Measurements from ENCODE around the gene MBD3L1. TPM values are rescaled to one million over a fixed set of nuclear protein-coding genes. Genes with fewer than 3 reads are reported as not detected.

Gene MBD3L1
- total RNA-seq, 4 donors from 2014 or later = not detected

DNA sequence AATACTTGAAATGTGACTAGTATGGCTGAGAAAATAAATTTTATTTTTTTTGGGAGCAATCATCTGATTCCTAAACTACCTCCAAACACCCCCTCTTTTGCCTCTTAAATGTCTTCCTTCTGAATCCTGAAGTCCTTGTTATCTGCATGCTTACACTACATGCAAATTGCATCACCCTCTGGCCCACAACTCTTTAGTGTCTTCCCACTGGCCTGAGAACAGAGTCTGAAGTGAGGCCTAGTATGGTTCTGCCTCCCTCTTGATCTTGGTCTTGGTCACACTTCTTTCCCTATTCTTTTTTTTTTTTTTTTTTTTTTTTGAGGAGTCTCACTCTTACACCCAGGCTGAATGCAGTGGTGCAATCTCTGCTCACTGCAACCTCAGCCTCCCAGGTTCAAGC, 4.9 kb upstream of the MBD3L1 start:
- peaks cover 0 to 39% (median 8%) of the 10 kb centered on the region in 3 donors for H3K4me1 ChIP-seq
- no peaks in the 10 kb centered on the region for H3K27me3 ChIP-seq
- no peak overlapping the region for H3K4me3 ChIP-seq
- no peak overlapping the region for H3K27ac ChIP-seq
- H3K9me3 ChIP-seq = peaks cover 0 to 5% (median 0%) of the 10 kb centered on the region in 3 donors
- peaks cover 0 to 80% of the 10 kb centered on the region in 2 donors for H3K36me3 ChIP-seq
- ATAC-seq = no peak
- TF ChIP-seq POLR2A (IDR thresholded peaks at IDR 0.05) (no peak), POLR2AphosphoS5 (IDR thresholded peaks at IDR 0.05) (no peak), EP300 (IDR thresholded peaks at IDR 0.05) (no peak)
- TF ChIP-seq, protein P1, sequence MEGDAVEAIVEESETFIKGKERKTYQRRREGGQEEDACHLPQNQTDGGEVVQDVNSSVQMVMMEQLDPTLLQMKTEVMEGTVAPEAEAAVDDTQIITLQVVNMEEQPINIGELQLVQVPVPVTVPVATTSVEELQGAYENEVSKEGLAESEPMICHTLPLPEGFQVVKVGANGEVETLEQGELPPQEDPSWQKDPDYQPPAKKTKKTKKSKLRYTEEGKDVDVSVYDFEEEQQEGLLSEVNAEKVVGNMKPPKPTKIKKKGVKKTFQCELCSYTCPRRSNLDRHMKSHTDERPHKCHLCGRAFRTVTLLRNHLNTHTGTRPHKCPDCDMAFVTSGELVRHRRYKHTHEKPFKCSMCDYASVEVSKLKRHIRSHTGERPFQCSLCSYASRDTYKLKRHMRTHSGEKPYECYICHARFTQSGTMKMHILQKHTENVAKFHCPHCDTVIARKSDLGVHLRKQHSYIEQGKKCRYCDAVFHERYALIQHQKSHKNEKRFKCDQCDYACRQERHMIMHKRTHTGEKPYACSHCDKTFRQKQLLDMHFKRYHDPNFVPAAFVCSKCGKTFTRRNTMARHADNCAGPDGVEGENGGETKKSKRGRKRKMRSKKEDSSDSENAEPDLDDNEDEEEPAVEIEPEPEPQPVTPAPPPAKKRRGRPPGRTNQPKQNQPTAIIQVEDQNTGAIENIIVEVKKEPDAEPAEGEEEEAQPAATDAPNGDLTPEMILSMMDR (IDR thresholded peaks at IDR 0.05) = no peak

DNA sequence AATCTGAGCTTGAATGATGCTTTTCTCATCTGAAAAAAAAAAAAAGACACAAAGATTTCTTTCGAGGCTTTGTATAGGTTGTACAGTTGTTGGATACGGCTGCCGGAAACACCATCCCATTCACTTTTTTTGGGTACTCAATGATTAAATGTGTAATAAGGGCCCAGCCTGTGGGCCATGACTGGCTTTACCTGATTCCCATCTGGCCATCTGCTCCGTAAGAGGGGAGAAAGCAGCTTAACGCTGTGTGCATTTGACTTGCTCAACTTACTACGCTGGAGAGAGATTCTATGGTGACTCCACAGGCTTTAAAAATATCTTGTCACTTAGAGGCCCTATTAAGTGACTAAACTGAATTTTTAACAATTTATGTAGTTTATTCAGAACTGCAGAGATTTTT, 804 bp upstream of the MBD3L1 start:
- H3K9me3 ChIP-seq = no peaks in the 10 kb centered on the region
- peaks cover 0 to 29% (median 8%) of the 10 kb centered on the region in 3 donors for H3K4me1 ChIP-seq
- peaks cover 0 to 42% of the 10 kb centered on the region in 2 donors for H3K36me3 ChIP-seq
- WGBS, 2 donors (ENCODE audit: low coverage in 1 of 2) = 18 to 32% methylated on average over 5 to 6 of the region's 6 CpGs
- H3K27me3 ChIP-seq = no peaks in the 10 kb centered on the region
- TF ChIP-seq EP300 (IDR thresholded peaks at IDR 0.05) (no peak), POLR2A (IDR thresholded peaks at IDR 0.05) (no peak), POLR2AphosphoS5 (IDR thresholded peaks at IDR 0.05) (no peak)
- TF ChIP-seq, protein P1 (IDR thresholded peaks at IDR 0.05) = no peak
- H3K27ac ChIP-seq = peak overlapping the region; percentile 77 to 98 (median 96)
- peak overlapping the region; percentile 63 to 97 for H3K4me3 ChIP-seq
- ATAC-seq = no peak

DNA sequence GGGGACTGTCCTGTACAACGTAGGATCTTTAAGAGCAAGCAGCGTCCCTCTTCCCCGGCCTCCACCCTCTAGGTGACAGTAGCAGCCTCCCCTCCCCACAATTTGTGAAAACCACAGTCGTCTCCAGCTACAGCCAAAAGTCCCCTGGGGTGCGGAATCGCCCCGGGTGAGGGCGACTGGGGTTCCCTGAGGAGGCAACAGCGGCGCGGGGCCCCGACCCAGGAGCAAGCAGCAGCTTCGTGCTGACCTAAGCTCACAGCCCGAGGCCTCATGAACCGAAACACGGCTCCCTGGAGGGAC, 395 bp upstream of the MBD3L1 start:
- peak overlapping the region; percentile 63 to 97 for H3K4me3 ChIP-seq
- no peak for TF ChIP-seq EP300 (IDR thresholded peaks at IDR 0.05)
- no peak for TF ChIP-seq POLR2AphosphoS5 (IDR thresholded peaks at IDR 0.05)
- TF ChIP-seq POLR2A (IDR thresholded peaks at IDR 0.05) = no peak
- TF ChIP-seq, protein P1 (IDR thresholded peaks at IDR 0.05) = no peak
- H3K27me3 ChIP-seq = no peaks in the 10 kb centered on the region
- H3K4me1 ChIP-seq = peaks cover 0 to 29% (median 8%) of the 10 kb centered on the region in 3 donors
- H3K27ac ChIP-seq = peak overlapping the region; percentile 77 to 98 (median 96)
- 0% methylated on average over 3 of the region's 16 CpGs; no CpG with 5 or more reads in 1 of the 2 donors for WGBS, 2 donors (ENCODE audit: low coverage in 1 of 2)
- peak; percentile 1 for ATAC-seq
- H3K9me3 ChIP-seq = no peaks in the 10 kb centered on the region
- peaks cover 0 to 38% of the 10 kb centered on the region in 2 donors for H3K36me3 ChIP-seq

DNA sequence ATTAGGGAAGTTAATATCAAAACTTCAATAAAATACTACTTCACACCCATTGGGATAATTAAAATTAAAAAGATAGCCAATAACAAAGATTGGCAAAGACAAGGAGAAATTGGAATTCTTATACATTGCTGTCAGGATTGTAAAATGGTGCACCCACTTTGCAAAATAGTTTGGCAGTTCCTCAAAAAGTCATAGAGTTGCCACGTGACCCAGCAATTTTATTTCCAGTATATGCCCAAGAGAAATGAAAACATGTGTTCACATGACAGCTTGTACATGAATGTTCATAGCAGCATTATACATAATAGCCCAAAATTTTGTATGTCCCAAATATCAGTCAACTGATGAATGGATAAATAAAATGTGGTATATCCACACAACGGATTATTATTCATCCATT, 3.3 kb downstream of the MBD3L1 start:
- no peak for ATAC-seq
- H3K36me3 ChIP-seq = peaks cover 0 to 3% of the 10 kb centered on the region in 2 donors
- no peak for TF ChIP-seq POLR2AphosphoS5 (IDR thresholded peaks at IDR 0.05)
- no peak for TF ChIP-seq POLR2A (IDR thresholded peaks at IDR 0.05)
- TF ChIP-seq EP300 (IDR thresholded peaks at IDR 0.05) = no peak
- TF ChIP-seq, protein P1 (IDR thresholded peaks at IDR 0.05) = no peak
- H3K4me1 ChIP-seq = peaks cover 0 to 16% (median 8%) of the 10 kb centered on the region in 3 donors
- H3K4me3 ChIP-seq = no peak overlapping the region
- no peaks in the 10 kb centered on the region for H3K9me3 ChIP-seq
- 58 to 73% methylated on average over 2 of the region's 2 CpGs for WGBS, 2 donors (ENCODE audit: low coverage in 1 of 2)
- H3K27me3 ChIP-seq = no peaks in the 10 kb centered on the region
- no peak overlapping the region for H3K27ac ChIP-seq

DNA sequence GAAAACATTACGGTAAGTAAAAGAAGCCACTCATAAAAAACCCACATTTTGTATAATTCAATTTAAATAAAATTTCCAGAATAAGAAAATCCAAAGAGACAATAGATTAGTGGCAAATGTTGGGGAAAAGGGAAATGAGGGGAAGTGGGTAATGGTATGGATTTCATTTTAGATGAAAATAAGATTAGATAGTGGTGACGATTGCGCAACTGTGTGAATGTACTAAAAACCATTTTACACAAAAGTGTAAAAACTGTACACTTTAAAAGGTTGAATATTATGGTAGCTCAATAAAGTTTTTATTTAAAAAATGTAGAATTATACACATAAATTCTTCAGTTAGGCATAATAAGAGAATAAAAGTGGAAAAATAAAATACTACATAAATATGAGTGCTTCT, 3.7 kb downstream of the MBD3L1 start:
- no peak overlapping the region for H3K4me3 ChIP-seq
- no peaks in the 10 kb centered on the region for H3K27me3 ChIP-seq
- WGBS, 2 donors (ENCODE audit: low coverage in 1 of 2) = 90 to 92% methylated on average over 3 of the region's 3 CpGs
- no peak for ATAC-seq
- H3K9me3 ChIP-seq = no peaks in the 10 kb centered on the region
- no peak for TF ChIP-seq POLR2AphosphoS5 (IDR thresholded peaks at IDR 0.05)
- TF ChIP-seq POLR2A (IDR thresholded peaks at IDR 0.05) = no peak
- TF ChIP-seq, protein P1 (IDR thresholded peaks at IDR 0.05) = no peak
- no peak for TF ChIP-seq EP300 (IDR thresholded peaks at IDR 0.05)
- peaks cover 0 to 11% (median 7%) of the 10 kb centered on the region in 3 donors for H3K4me1 ChIP-seq
- H3K36me3 ChIP-seq = no peaks in the 10 kb centered on the region
- no peak overlapping the region for H3K27ac ChIP-seq

Data from gastroesophageal sphincter (tissue), 4 donors.